Epidermal melanocyte (primary cell): ENCODE measurements around the gene ZG16.
A peak's percentile ranks its signal among the peaks of the same experiment; 100 is the strongest.

ENCODE experiments used
- DNase-seq: peaks from one replicate; pipeline ENCODE4 v3.0.0; 2011; ENCODE audit warnings: low spot score; ENCODE audit not compliant: insufficient read length

ZG16 gene

DNA sequence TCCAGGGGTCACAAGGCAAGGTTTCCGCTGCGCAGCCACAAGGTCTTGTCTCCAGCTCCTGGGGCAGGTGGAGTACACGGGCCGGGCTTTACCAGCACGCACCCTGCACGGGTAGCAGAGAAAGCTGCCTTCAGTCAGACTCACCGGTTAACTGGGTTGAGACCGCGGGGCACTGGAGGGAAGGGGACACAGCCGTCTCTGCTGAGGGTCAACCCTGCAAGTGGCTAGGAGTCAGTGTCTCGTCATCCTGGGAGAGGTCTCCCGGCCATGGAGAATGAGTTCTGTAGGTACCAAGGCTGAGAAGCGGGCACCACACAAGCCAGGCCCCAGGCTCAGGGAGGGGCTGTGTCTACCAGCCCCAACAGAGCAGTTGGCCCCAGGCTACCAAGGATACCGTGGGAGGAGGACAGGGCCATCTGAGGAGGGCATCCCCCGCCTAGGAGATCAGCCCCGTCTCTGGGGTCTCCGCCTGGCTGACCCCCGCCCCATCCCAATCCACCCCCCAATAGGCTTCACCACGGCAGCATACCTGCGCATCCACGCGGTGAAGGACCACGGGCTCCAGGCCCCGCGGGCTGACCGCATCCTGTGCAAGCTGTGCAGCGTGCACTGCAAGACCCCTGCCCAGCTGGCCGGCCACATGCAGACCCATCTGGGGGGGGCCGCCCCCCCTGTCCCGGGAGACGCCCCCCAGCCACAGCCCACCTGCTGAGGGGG lies 31.1 kb downstream of the ZG16 start:
- DNase-seq, result no peak

DNA sequence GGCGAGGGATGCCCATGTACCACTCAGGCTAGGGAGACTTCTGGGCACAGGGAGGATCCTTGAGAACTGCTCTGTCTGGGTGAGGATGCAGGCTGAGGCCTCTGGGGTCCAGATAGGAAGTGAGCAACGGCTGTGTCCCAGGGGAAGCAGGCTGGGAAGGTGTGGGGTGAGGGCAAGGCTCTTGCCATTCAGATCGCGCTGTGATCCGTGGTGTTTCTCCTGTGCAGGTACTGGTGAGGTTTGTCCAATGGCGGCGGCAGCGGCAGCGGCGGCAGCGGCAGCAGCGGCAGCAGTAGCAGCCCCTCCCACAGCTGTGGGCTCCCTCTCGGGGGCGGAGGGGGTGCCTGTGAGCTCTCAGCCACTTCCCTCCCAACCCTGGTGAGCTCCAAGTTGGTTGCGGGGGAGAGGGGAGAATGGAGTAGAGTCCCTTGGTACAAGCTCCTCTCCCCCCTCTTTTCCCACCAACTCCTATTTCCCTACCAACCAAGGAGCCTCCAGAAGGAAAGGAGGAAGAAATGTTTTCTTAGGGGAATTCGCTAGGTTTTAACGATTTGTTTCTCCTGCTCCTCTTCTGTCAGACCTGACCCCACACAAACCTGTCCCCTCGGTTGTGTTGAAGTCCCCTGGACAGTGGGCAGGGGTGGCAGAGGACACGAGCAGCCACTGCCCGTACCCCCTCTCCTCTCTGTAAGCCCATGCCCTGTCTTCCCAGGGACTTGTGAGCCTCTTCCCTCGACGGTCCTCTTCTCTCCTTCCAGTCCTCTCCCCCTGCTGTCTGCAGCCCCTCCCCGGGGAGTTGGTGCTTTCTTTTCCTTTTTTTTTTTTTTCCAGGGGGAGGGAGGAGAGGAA lies 32.0 kb downstream of the ZG16 start:
- no peak for DNase-seq

DNA sequence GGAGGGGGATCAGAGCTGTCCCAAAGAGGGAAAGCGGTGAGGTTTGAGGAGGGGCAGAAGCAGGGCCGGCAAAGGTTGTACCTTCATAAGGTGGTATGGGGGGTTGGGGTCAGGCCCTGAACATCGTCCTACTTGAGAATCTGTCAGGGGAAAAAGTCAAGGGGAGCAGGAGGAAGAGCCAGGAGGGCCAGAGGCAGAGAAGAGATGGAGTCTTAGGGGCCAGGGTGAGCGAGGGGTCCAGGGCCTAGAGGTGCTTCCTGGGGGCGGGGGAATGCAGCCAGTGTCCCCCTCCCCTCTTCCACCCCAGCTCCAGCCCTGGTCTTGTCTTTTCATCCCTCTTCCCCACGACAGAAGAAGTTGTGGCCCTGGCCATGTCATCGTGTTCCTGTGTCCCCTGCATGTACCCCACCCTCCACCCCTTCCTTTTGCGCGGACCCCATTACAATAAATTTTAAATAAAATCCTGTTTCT lies 32.7 kb downstream of the ZG16 start:
- no peak for DNase-seq

DNA sequence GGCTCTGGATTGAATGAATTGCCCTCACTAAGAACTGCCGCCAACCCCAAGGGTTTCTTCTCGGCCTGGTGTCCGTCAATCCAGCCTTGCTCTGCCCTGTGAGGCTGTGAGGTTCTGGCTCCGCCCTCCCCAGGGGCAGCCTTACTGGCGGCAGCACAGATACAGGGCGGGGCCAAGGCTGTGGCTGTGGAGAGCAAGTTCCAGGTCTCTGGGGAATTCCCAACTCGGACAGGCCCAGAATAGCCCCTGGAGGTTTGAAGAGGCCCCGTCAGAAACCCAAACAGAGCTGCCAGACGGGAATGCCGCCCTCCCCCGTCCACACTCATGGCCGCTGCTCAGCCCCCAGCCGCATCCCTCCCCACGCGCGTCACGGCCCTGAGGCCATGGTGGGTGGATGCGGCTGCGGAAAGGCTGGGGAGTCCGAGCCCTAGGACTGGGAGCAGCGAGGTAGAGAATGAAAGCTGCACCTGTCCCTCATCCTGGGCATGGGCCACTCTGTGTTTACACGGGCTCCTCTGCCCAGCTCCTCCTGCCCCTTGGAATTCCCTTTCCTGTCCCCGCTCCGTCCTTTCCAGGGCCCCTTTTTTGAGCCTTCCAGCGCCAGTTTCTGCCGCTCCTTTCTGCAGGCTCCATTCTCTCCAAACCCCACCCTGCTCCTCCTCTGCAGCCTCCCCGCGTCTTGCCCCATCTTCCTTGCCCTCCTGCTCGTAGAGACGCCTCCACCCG lies 33.3 kb downstream of the ZG16 start:
- DNase-seq, result peak; percentile 97

DNA sequence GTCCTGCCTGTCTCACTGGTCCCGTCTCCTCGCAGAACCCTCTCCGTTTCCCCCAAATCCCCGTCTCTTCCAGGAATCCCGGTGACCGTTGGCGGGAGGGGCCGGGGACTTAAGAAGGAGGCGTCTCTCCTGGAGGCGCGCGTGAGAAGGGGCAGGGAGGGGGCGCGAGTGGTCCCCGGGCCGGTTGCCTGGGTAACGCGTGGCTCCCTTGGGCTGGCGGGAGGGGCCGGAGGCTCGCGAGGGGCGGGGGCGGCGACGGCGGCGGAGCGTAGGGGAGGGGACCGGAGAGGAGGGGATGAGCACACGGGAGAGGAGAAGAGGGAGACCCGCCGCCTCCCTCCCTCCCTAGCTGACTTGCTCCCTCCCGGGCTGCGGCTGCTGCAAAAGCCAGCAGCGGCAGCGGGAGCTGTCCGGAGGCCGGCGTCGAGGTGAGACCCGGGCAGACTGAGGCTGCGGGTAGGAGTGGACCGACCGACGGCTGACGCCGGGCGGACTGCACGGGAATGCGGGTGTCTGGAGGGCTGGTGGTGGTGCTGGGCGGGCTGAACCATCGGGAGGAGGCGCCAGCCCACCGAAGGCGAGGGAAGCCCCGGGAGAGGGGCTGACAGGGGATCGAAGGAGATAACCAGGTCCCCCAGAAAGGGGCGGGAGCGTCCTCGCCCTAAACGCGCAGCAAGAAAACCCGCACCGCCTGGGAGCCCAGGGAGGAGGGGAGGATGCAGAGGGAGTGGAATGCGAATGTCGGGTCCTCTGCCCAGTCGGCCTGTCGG lies 34.0 kb downstream of the ZG16 start, which contains the start of gene PRRT2:
Gene PRRT2, plus strand, starts transcription at position 298 of the 770 bp plus-strand sequence. CDS start 862 bp downstream, outside the sequence.
- DNase-seq, result no peak

DNA sequence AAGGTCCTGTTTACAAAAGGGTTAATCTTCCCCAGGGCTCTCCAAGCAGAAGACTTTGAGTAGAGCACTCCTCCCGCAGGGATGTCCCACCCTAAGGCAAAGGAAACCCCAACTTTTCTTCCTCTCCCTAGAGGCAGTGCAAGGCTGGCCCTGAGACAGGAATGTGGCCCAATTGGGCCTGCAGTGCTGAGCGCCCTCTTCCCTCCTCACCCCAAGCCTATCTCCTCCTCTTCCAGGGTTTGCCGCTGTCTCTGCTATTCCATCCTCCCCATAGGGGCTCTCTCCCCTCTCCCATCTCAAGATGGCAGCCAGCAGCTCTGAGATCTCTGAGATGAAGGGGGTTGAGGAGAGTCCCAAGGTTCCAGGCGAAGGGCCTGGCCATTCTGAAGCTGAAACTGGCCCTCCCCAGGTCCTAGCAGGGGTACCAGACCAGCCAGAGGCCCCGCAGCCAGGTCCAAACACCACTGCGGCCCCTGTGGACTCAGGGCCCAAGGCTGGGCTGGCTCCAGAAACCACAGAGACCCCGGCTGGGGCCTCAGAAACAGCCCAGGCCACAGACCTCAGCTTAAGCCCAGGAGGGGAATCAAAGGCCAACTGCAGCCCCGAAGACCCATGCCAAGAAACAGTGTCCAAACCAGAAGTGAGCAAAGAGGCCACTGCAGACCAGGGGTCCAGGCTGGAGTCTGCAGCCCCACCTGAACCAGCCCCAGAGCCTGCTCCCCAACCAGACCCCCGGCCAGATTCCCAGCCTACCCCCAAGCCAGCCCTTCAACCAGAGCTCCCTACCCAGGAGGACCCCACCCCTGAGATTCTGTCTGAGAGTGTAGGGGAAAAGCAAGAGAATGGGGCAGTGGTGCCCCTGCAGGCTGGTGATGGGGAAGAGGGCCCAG lies 34.9 kb downstream of the ZG16 start:
- DNase-seq, result no peak

DNA sequence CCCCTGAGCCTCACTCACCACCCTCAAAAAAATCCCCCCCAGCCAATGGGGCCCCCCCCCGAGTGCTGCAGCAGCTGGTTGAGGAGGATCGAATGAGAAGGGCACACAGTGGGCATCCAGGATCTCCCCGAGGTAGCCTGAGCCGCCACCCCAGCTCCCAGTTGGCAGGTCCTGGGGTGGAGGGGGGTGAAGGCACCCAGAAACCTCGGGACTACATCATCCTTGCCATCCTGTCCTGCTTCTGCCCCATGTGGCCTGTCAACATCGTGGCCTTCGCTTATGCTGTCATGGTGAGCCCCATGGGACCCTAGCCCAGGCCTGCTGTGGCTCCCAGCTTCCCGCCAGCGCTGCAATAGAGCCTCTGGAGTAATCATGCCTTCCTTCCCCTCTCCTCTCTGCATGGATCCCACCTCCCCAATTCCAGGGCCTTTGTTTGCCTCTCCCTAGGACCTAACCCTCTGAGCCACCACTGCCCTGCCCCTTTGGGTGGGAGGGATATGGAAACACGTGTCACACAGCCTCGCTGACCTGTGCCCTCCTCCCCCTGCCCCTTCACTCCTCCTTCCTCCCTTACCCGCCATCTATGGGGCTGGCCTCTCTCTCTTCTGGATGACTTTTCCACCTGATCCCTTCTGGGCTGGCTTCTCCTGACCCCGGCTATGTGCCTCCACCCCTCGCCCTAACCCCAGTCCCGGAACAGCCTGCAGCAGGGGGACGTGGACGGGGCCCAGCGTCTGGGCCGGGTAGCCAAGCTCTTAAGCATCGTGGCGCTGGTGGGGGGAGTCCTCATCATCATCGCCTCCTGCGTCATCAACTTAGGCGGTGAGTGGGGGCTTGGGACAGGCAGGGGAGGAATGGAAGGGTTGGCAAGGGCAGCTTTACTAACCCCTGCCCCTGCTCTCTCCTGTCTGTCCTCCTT lies 35.8 kb downstream of the ZG16 start:
- DNase-seq, result no peak

DNA sequence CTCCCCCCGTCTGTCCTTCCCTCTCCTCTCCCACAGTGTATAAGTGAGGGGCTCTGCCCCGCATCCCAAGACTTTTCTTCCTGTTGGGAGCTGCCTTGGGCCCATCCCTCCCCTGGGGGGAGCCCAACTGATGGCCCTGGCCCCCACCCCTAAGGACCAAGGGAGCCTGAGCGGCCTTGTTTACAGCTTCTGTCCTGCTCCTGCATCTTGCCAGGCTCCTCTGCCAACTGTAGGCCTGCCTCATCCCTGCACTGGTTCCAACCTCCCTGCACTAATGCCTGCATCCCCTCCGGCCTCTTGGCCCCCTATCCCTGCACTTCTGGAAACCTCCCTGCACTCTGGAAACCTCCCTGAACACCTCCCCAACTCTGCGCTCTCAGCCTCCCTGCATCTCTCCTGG lies 36.5 kb downstream of the ZG16 start:
- DNase-seq, result no peak

DNA sequence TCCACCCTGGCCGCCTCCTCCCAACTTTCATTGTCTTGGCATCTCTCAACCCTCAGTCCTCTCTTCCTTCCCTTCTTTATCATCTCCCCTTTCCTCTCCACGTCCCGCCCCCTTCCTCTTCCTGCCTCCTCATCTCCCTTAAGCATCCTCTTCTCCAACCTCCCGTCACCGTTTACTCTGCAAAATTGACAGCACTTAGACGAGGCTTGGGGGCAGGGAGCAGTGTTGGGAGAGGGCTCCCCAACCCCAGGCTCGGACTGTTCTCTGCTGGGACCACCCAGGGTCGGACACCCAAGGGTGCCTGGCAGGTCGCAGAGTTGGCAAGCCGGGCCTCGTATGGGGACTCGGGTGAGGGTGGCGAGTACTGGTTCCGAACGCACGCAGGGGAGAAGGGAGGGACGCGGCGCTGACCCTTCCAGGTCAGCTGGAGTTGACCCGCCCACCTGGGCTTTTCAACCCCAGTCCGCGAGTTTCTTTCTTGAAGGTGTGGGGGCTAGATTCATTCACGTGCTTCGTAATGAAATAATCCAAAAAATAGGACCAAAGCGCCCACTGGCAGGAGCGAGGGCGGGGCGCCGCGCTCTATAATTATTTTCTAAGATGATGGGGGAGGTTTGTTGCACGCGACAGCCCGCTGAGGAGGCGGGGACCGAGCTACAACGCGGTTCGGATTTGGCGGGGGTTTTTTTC lies 37.1 kb downstream of the ZG16 start:
- DNase-seq, result no peak

DNA sequence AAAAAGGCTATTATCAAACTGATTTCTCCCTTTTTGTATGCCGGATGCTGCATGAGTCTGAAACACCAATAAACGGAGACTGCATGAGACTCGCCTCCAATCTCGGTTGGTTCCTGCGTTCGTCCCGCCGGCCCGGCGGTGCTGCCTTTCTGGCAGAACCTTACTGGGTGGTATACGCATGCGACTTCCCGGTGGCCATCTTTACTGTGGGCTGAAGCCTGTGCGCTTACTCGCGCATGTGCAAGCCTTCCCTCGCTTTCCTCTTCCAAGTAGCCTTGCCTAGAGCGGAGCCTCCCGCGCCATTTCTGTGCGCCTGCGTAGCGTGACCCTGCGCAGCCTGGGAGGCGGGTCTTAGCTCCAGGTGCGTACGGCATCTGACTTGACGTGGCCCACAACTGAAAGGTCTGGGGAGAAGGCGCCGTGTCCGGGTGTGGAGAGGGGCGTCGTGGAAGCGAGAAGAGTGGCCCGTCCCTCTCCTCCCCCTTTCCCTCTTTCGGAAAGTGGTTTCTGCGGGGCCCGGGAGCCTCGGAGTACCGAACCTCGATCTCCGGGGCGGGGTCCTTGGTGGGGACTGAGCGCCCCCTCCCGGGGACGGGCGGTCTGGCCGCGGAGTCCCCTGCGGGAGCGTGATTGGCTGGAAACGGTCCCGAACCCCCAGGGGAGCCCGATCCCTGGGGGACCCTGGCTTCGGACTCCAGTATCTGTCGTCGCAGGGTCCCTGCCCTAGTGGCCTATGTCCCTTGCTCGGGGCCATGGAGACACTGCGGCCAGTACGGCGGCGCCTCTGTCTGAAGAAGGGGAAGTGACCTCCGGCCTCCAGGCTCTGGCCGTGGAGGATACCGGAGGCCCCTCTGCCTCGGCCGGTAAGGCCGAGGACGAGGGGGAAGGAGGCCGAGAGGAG lies 38.0 kb downstream of the ZG16 start, which contains the start of gene PAGR1:
Gene PAGR1, plus strand, starts transcription at position 360 of the 901 bp plus-strand sequence. Its CDS starts 374 bp downstream, at position 734.
- DNase-seq, result peak; percentile 97

DNA sequence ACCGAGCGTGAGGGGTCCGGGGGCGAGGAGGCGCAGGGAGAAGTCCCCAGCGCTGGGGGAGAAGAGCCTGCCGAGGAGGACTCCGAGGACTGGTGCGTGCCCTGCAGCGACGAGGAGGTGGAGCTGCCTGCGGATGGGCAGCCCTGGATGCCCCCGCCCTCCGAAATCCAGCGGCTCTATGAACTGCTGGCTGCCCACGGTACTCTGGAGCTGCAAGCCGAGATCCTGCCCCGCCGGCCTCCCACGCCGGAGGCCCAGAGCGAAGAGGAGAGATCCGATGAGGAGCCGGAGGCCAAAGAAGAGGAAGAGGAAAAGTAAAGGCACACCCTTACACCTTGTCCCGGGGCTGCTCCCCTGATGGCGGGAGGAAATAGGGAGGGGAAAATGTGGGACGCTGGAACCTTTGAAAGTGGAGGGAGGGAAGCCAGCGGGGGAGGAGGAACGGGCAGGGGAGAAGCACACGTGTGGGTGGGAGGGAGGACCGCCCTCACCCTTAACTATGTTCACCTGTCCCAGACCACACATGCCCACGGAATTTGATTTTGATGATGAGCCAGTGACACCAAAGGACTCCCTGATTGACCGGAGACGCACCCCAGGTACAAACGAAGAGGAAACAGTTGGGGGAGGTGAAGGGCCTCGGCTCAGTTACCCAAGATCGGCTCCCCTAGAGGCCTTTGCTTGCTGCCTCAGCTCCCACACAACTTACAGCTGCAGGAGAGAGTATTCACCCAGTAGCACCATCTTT lies 38.8 kb downstream of the ZG16 start:
- no peak for DNase-seq

DNA sequence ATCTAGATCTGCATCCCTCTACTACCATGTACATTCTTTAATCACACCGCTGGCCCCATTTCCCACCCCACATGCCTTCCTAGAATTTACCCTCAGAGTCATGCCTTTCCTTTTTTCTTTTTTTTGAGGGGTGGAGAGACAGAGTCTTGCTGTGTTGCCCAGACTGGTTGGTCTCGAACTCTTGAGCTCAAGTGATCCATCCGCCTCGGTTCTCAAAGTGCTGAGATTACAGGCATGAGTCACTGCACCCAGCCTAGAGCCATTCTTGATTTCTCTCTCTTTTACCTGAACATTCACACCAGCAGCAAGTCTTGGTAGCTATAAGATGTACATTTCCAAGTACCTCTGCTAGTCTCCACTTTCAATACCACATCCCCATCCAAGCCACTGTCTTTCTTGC lies 40.0 kb downstream of the ZG16 start:
- DNase-seq, result no peak

DNA sequence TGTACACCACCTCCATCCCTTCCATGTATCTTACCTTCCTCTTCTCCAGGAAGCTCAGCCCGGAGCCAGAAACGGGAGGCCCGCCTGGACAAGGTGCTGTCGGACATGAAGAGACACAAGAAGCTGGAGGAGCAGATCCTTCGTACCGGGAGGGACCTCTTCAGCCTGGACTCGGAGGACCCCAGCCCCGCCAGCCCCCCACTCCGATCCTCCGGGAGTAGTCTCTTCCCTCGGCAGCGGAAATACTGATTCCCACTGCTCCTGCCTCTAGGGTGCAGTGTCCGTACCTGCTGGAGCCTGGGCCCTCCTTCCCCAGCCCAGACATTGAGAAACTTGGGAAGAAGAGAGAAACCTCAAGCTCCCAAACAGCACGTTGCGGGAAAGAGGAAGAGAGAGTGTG lies 41.5 kb downstream of the ZG16 start:
- DNase-seq, result no peak

DNA sequence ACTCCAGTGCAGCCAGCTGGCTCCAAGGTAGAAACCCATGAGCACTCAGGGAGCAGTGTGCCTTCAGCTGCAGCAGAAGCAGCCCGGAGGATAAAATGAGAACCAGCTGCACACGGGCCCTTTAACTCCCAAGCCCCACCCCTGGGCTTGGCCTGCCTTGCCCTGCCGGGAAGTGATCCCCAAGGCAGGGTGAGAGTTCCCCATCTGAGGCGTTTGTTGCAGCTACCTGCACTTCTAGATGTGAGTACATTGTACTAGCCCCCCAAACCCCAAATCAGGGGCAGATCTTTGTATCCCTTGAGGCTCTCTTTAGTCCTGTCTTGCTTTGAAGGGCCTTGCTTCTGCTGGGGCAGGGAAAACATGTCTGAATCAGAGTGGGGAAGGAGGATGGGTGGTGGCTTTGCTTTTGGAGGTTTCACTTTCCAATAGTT lies 42.2 kb downstream of the ZG16 start, which contains the start of gene MVP:
Gene MVP, plus strand, starts transcription at position 192 of the 431 bp plus-strand sequence. CDS start 10,088 bp downstream, outside the sequence.
- DNase-seq, result no peak

DNA sequence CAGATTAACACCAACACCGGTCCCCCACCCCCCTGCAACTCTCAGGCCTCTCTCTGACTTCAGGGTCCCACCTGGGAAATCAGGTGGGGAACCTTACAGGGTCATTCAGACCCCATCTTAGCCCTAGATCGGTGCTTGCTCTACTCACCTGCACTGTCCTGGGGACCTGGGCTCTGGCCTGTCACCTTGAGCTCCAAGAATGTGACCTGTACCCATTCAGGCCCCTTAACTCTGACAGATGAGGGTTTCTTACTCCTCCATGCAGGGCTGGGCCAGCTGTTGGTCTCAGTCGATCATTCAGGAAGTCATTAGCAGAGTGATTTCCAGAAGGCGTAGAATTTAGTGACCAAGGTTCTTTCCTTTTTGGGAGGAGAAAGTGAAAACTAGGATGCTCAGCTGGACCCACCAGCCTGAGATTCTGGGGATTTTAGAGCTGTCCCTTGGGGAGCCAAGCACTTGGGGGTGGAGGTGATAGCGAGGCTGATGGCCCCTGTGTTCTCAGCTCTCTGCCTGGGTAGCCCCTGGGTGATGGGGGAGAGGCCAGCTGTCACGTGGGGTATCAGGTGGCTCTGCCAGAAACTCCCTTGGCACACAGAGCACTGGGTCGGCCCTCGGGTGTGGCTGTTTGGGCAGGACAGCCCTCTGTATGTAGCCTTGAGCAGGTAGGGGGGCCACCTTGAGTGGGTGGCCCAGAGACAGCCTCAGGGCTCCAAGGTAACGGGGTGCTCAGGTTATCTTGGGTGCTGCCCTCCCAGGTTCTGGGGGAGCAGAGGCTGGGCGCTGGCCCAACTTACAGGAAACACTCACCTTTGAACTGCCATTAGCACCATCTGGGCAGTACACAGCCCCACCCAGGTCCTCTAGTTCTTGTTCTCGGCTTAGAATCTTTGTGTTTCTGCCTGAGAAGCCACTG lies 42.9 kb downstream of the ZG16 start:
- DNase-seq, result no peak
